ENCODE results near the gene LITAF.

DNA sequence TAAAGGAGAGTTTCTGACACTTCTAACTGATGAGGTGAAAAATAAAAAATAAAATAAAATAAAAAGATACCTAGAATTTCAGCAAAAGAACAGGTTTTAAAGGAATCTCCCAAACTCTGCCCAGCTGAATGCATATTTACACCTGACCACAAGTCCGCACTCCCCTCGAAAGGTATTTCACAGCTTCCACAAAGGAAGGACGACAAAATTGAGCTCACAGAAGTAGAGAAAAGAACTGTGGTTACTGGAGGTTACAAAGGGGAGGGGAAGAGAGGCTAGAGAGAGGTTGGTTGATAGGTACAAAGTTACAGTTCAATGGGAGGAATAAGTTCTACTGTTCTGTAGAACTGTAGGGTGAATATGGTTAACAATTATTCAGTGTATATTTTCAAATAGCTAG, 5.0 kb downstream of the LITAF start:
- no peak for TF ChIP-seq CTCF (IDR thresholded peaks at IDR 0.05)
- TF ChIP-seq POLR2A (IDR thresholded peaks at IDR 0.05), result no peak
